IMR-90 (cell line): ENCODE results near the gene ANKRD1. TPM values are rescaled to one million over a fixed set of nuclear protein-coding genes. Genes with fewer than 3 reads are reported as not detected.

Source experiments
- ATAC-seq: fragments of 200-7000 bp; cut with Tn5 transposase; 2 replicates; pipeline ENCODE4 v1.9.1; 2020; ENCODE audit warnings: low read depth, mild to moderate bottlenecking, moderate library complexity
- BruUV-seq: library from RNA; stranded (reverse); fragments of 400-500 nt; replicated peaks from 2 replicates; lab custom pipeline; 2021; lab: Mats Ljungman, UMichigan
- CTCF ChIA-PET: fragments of 300-600 bp; formaldehyde crosslinking; extraction: SDS; loops from one replicate; lab custom pipeline; 2021; ENCODE audit warnings: antibody characterized with exemption; lab: Yijun Ruan, JAX
- POLR2A ChIA-PET: fragments of 300-600 bp; sonication (Branson Sonifier 250); formaldehyde crosslinking; loops from one replicate; lab custom pipeline; 2022; ENCODE audit warnings: antibody characterized with exemption; ENCODE audit not compliant: unreplicated experiment; lab: Charles Lee
- DNase-seq: peaks from one replicate; pipeline ENCODE4 v3.0.0; 2013
- H2AFZ ChIP-seq: replicated peaks from 2 replicates; pipeline ENCODE3; 2013; ENCODE audit warnings: low read length, mild to moderate bottlenecking; ENCODE audit not compliant: poor library complexity
- H2AK5ac ChIP-seq: 2 replicates; pipeline ENCODE4 v1.6.1; 2013; ENCODE audit warnings: low read depth, low read length, inconsistent platforms
- H2AK9ac ChIP-seq: replicated peaks from 2 replicates; pipeline ENCODE3; 2013; ENCODE audit warnings: mild to moderate bottlenecking, low read depth, low read length, moderate library complexity; ENCODE audit not compliant: poor library complexity
- H2BK120ac ChIP-seq: 2 replicates; pipeline ENCODE4 v1.6.1; 2013; ENCODE audit warnings: low read depth, low read length, inconsistent platforms
- H2BK15ac ChIP-seq: 3 replicates; pipeline ENCODE4 v1.6.1; 2013; ENCODE audit warnings: low read depth, low read length, inconsistent platforms
- H2BK20ac ChIP-seq: 2 replicates; pipeline ENCODE4 v1.6.1; 2013; ENCODE audit warnings: low read depth, mild to moderate bottlenecking, inconsistent platforms, low read length, moderate library complexity
- H2BK5ac ChIP-seq: 2 replicates; pipeline ENCODE4 v1.6.1; 2013; ENCODE audit warnings: mild to moderate bottlenecking, low read depth, low read length, inconsistent platforms; ENCODE audit not compliant: poor library complexity, severe bottlenecking
- H3K14ac ChIP-seq: replicated peaks from 2 replicates; pipeline ENCODE4 v1.6.1; 2013; ENCODE audit warnings: low read depth, low read length, inconsistent platforms
- H3K18ac ChIP-seq: 2 replicates; pipeline ENCODE4 v1.6.1; 2013; ENCODE audit warnings: low read depth, low read length, control low read depth
- H3K23ac ChIP-seq: 2 replicates; pipeline ENCODE4 v1.6.1; 2013; ENCODE audit warnings: low read depth, low read length, inconsistent platforms
- H3K27ac ChIP-seq: 2 replicates; pipeline ENCODE4 v1.5.1; 2013; ENCODE audit warnings: mild to moderate bottlenecking, control low read depth, low read length; ENCODE audit not compliant: insufficient read depth
- H3K27me3 ChIP-seq: 2 replicates; pipeline ENCODE4 v1.6.1; 2013; ENCODE audit warnings: low read length; ENCODE audit not compliant: control insufficient read depth, insufficient read depth
- H3K36me3 ChIP-seq: 2 replicates; pipeline ENCODE4 v1.6.1; 2013; ENCODE audit warnings: low read length, mixed read lengths; ENCODE audit not compliant: control insufficient read depth, insufficient read depth
- H3K4ac ChIP-seq: 2 replicates; pipeline ENCODE4 v1.6.1; 2013; ENCODE audit warnings: low read depth, low read length, inconsistent platforms
- H3K4me1 ChIP-seq: 2 replicates; pipeline ENCODE4 v1.6.1; 2013; ENCODE audit warnings: low read length, mixed read lengths; ENCODE audit not compliant: control insufficient read depth, insufficient read depth
- H3K4me2 ChIP-seq: 2 replicates; pipeline ENCODE4 v1.6.1; 2013; ENCODE audit warnings: low read depth, mild to moderate bottlenecking, control low read depth, low read length, moderate library complexity
- H3K4me3 ChIP-seq: 2 replicates; pipeline ENCODE4 v1.5.1; 2013; ENCODE audit warnings: low read depth, mild to moderate bottlenecking, control low read depth, low read length, moderate library complexity; ENCODE audit not compliant: insufficient read depth
- H3K56ac ChIP-seq: 2 replicates; pipeline ENCODE4 v1.6.1; 2013; ENCODE audit warnings: low read length, inconsistent platforms; ENCODE audit not compliant: insufficient read depth; ENCODE audit errors: extremely low read depth
- H3K79me1 ChIP-seq, 2 experiments: 2 replicates each; pipeline ENCODE4 v1.6.1; 2013; ENCODE audit warnings: low read length in 2 of 2, inconsistent platforms in 1 of 2, low read depth in 1 of 2
- H3K9ac ChIP-seq: 2 replicates; pipeline ENCODE4 v1.6.1; 2013; ENCODE audit warnings: low read depth, low read length, control low read depth
- H3K9me1 ChIP-seq: 2 replicates; pipeline ENCODE4 v1.6.1; 2013; ENCODE audit warnings: low read length, inconsistent platforms; ENCODE audit not compliant: insufficient read depth
- H3K9me3 ChIP-seq: 2 replicates; pipeline ENCODE4 v1.6.1; 2013; ENCODE audit warnings: low read length; ENCODE audit not compliant: control insufficient read depth, insufficient read depth
- H4K20me1 ChIP-seq: 2 replicates; pipeline ENCODE4 v1.6.1; 2013; ENCODE audit warnings: low read length, inconsistent platforms; ENCODE audit not compliant: insufficient read depth
- H4K5ac ChIP-seq: 2 replicates; pipeline ENCODE4 v1.6.1; 2013; ENCODE audit warnings: mild to moderate bottlenecking, low read depth, low read length, control low read depth
- H4K8ac ChIP-seq, 2 experiments: 2 replicates each; pipeline ENCODE4 v1.6.1; 2013; ENCODE audit warnings: low read depth in 2 of 2, low read length in 2 of 2, control low read depth in 1 of 2, inconsistent platforms in 1 of 2
- H4K91ac ChIP-seq: 2 replicates; pipeline ENCODE4 v1.6.1; 2013; ENCODE audit warnings: low read depth, low read length, inconsistent platforms; ENCODE audit not compliant: insufficient read depth
- BHLHE40 ChIP-seq: fragments of 150-350 bp; IDR thresholded peaks from 2 replicates; pipeline ENCODE4 v1.6.1; 2016; ENCODE audit warnings: mild to moderate bottlenecking, low read depth, low read length
- CHD1 ChIP-seq: IDR thresholded peaks from 2 replicates; pipeline ENCODE4 v1.6.1; 2012; ENCODE audit warnings: low read depth, low read length, improper control_type of control experiment
- MAFK ChIP-seq: IDR thresholded peaks from 2 replicates; pipeline ENCODE4 v1.6.1; 2012; ENCODE audit warnings: low read depth, low read length, improper control_type of control experiment
- NFE2L2 ChIP-seq: fragments of 150-350 bp; IDR thresholded peaks from 2 replicates; pipeline ENCODE4 v1.6.1; 2016; ENCODE audit warnings: low read depth, mild to moderate bottlenecking, low read length
- POLR2A ChIP-seq: IDR thresholded peaks from 2 replicates; pipeline ENCODE4 v1.6.1; 2012; ENCODE audit warnings: mild to moderate bottlenecking, low read depth, low read length
- RAD21 ChIP-seq: IDR thresholded peaks from 2 replicates; pipeline ENCODE4 v1.6.1; 2012; ENCODE audit warnings: low read length, improper control_type of control experiment
- RCOR1 ChIP-seq: IDR thresholded peaks from 2 replicates; pipeline ENCODE4 v1.6.1; 2012; ENCODE audit warnings: mild to moderate bottlenecking, low read length, improper control_type of control experiment; ENCODE audit not compliant: insufficient replicate concordance
- RFX5 ChIP-seq: IDR thresholded peaks from 2 replicates; pipeline ENCODE4 v1.8.0; 2012; ENCODE audit warnings: low read depth, mild to moderate bottlenecking, low read length, moderate library complexity
- SMC3 ChIP-seq: fragments of 150-350 bp; IDR thresholded peaks from 2 replicates; pipeline ENCODE4 v1.6.1; 2016; ENCODE audit warnings: low read depth, mild to moderate bottlenecking, antibody characterized with exemption, low read length, moderate library complexity
- WGBS, 2 experiments: methylation state at CpG; one replicate each; pipeline versions ENCODE4 v1.1.5 to v1.1.7; 2013; ENCODE audit warnings: missing lambda C conversion rate in 2 of 2; ENCODE audit not compliant: insufficient read length in 1 of 2; ENCODE audit errors: extremely low coverage in 2 of 2; 5-methylcytosine and 5-hydroxymethylcytosine counted together
- dilution Hi-C: fragments of 300-500 bp; cut with HindIII; formaldehyde crosslinking; loops from one replicate; pipeline ENCODE4 v1.14.3; 2018; ENCODE audit warnings: low sequenced_read_pairs; ENCODE audit not compliant: unreplicated experiment
- in situ Hi-C: fragments of 300-500 bp; cut with MboI; formaldehyde crosslinking; loops from 3 replicates; pipeline ENCODE4 v1.14.3; 2019; ENCODE audit warnings: low sequenced_read_pairs, inconsistent platforms, mixed read lengths
- intact Hi-C: fragments of 100-400 bp; cut with micrococcal nuclease; formaldehyde crosslinking; loops from 2 replicates; pipeline ENCODE4 v1.10.0; 2022
- polyA plus RNA-seq, 3 experiments: library from polyadenylated mRNA; depleted of rRNA; stranded (reverse); fragments of >200 nt; gene quantifications; 2 replicates each; pipeline ENCODE4 v1.2.3, GENCODE V29; 2012; ENCODE audit warnings: low replicate concordance in 1 of 3
- total RNA-seq: library from RNA; depleted of rRNA; stranded (reverse); fragments of >200 nt; gene quantifications from 2 replicates; pipeline ENCODE4 v1.2.3, GENCODE V29; 2012
- TF ChIP-seq, protein P1 (sequence below): fragments of 150-350 bp; IDR thresholded peaks from 2 replicates; pipeline ENCODE4 v1.6.1; 2017; ENCODE audit warnings: mild to moderate bottlenecking, antibody characterized with exemption, low read length, low read depth
- TF ChIP-seq, protein P2 (sequence below): fragments of 150-350 bp; IDR thresholded peaks from 2 replicates; pipeline ENCODE4 v1.6.1; 2016; ENCODE audit warnings: low read depth, mild to moderate bottlenecking, low read length, moderate library complexity, borderline replicate concordance
- TF ChIP-seq, protein P3 (sequence below): conservative IDR thresholded peaks from 2 replicates; pipeline ENCODE4 v1.5.1; 2012; ENCODE audit warnings: mild to moderate bottlenecking, low read depth, low read length, improper control_type of control experiment

Gene ANKRD1
- total and polyA plus RNA-seq, 2 of the 4 experiments (the other 2 are of a cell fraction) = 7.4 to 10.8 TPM

DNA sequence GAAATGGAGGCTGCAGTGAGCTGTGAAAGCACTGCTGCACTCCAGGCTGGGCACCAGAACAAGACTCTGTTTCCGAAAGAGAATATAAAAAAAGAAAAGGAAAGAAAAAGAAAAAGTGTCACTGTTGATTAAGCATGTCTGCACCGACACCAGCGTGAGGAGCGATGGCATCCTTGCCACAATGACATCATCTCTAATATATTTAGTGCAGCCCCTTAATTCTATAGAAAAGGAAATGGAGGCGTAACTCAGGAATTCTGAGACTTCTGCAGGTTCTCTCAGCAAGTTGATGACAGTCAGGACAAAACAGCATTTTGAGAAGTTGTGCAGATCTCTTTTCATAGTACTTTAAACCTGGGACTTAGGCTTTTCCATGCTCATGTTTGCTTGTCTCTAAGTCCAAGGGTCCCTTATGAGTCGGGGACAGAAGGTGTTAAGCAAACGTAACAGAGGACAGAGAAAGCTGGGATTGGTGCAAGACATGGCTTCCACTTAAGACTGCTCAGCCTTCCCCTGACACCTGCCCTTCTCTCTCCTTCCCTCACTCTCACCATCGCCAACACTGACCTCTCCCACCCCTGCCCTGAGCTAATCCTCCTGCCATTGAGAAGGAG is 16.9 kb upstream of the ANKRD1 start:
- Histone ChIP-seq H3K4ac (peak overlapping the region; percentile 68), H3K9me1 (peaks cover 9% of the 10 kb centered on the region), H3K18ac (peak overlapping the region; percentile 28; the same call in 1 of the 2 replicates), H2AK9ac (peak overlapping the region; percentile 60), H3K4me3 (no peak overlapping the region), H2BK120ac (peak overlapping the region; percentile 89), H3K79me1 (no peaks in the 10 kb centered on the region), H3K27me3 (no peaks in the 10 kb centered on the region), H3K9me3 (no peaks in the 10 kb centered on the region), H2AFZ (peak overlapping the region; percentile 63), H3K4me1 (peaks cover 8% of the 10 kb centered on the region), H4K91ac (peak overlapping the region; percentile 79), H3K27ac (peak overlapping the region; percentile 33; the same call in 1 of the 2 replicates), H2BK5ac (peak overlapping the region; percentile 15), H3K36me3 (no peaks in the 10 kb centered on the region), H2BK15ac (peak overlapping the region; percentile 75; the same call in 2 of the 3 replicates), H3K9ac (no peak overlapping the region), H3K23ac (0 out of 2 replicates have a peak overlapping the region, but pooled peaks have one; percentile 46), H2BK20ac (peak overlapping the region; percentile 94), H4K8ac (peak overlapping the region; percentile 21 to 54; a peak in 3 of 4 replicates), H4K20me1 (no peaks in the 10 kb centered on the region), H2AK5ac (peak overlapping the region; percentile 71), H3K4me2 (no peak overlapping the region), H4K5ac (peak overlapping the region; percentile 16; the same call in 1 of the 2 replicates), H3K56ac (no peak overlapping the region), H3K14ac (peak overlapping the region; percentile 74)
- intact Hi-C loops (no loop called here), in situ Hi-C loops (no loop called here), dilution Hi-C loops (no loop called here)
- 89% methylated on average over 3 of the region's 8 CpGs; no CpG with 5 or more reads in 1 of the 2 experiments for WGBS, 2 experiments
- DNase-seq = no peak
- no TSS peak for BruUV-seq
- TF ChIP-seq MAFK = no peak
- TF ChIP-seq, protein P1, sequence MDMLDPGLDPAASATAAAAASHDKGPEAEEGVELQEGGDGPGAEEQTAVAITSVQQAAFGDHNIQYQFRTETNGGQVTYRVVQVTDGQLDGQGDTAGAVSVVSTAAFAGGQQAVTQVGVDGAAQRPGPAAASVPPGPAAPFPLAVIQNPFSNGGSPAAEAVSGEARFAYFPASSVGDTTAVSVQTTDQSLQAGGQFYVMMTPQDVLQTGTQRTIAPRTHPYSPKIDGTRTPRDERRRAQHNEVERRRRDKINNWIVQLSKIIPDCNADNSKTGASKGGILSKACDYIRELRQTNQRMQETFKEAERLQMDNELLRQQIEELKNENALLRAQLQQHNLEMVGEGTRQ = no peak
- TF ChIP-seq RAD21 = no peak
- TF ChIP-seq, protein P2, sequence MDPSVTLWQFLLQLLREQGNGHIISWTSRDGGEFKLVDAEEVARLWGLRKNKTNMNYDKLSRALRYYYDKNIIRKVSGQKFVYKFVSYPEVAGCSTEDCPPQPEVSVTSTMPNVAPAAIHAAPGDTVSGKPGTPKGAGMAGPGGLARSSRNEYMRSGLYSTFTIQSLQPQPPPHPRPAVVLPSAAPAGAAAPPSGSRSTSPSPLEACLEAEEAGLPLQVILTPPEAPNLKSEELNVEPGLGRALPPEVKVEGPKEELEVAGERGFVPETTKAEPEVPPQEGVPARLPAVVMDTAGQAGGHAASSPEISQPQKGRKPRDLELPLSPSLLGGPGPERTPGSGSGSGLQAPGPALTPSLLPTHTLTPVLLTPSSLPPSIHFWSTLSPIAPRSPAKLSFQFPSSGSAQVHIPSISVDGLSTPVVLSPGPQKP = no peak
- no peak for TF ChIP-seq CHD1
- TF ChIP-seq BHLHE40 = no peak
- TF ChIP-seq RFX5 = no peak
- TF ChIP-seq RCOR1 = no peak
- TF ChIP-seq SMC3 = no peak
- no peak for TF ChIP-seq NFE2L2
- TF ChIP-seq, protein P3, sequence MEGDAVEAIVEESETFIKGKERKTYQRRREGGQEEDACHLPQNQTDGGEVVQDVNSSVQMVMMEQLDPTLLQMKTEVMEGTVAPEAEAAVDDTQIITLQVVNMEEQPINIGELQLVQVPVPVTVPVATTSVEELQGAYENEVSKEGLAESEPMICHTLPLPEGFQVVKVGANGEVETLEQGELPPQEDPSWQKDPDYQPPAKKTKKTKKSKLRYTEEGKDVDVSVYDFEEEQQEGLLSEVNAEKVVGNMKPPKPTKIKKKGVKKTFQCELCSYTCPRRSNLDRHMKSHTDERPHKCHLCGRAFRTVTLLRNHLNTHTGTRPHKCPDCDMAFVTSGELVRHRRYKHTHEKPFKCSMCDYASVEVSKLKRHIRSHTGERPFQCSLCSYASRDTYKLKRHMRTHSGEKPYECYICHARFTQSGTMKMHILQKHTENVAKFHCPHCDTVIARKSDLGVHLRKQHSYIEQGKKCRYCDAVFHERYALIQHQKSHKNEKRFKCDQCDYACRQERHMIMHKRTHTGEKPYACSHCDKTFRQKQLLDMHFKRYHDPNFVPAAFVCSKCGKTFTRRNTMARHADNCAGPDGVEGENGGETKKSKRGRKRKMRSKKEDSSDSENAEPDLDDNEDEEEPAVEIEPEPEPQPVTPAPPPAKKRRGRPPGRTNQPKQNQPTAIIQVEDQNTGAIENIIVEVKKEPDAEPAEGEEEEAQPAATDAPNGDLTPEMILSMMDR = no peak
- no peak for TF ChIP-seq POLR2A
- CTCF ChIA-PET = no interaction called here
- POLR2A ChIA-PET = no interaction called here
- no peak for ATAC-seq
